GM12878 (cell line): ENCODE measurements around the gene PNMA1. TPM values are rescaled to one million over a fixed set of nuclear protein-coding genes. Genes with fewer than 3 reads are reported as not detected.

ENCODE experiments used
- ATAC-seq: fragments of 200-7000 bp; cut with Tn5 transposase; 3 replicates; pipeline ENCODE4 v1.9.1; 2020; ENCODE audit warnings: mild to moderate bottlenecking, moderate library complexity
- BruUV-seq: library from RNA; stranded (reverse); fragments of 400-500 nt; replicated peaks from 2 replicates; lab custom pipeline; 2021; lab: Mats Ljungman, UMichigan
- CTCF ChIA-PET: fragments of 300-600 bp; sonication (Branson Sonifier 250); formaldehyde crosslinking; extraction: SDS; loops from one replicate; lab custom pipeline; 2021; ENCODE audit warnings: inconsistent platforms; lab: Yijun Ruan, JAX
- POLR2A ChIA-PET: fragments of 350-600 bp; formaldehyde crosslinking; extraction: SDS; loops from one replicate; lab custom pipeline; 2021; ENCODE audit warnings: inconsistent platforms; lab: Charles Lee
- RAD21 ChIA-PET: fragments of 300-600 bp; sonication (Branson Sonifier 250); formaldehyde crosslinking; loops from one replicate; lab custom pipeline; 2023; ENCODE audit warnings: antibody characterized with exemption; ENCODE audit not compliant: unreplicated experiment; lab: Charles Lee
- SMC1A ChIA-PET: fragments of 300-600 bp; sonication (Branson Sonifier 250); formaldehyde crosslinking; loops from one replicate; lab custom pipeline; 2023; ENCODE audit not compliant: unreplicated experiment, uncharacterized antibody; lab: Charles Lee
- DNase-seq: peaks from one replicate; pipeline ENCODE4 v3.0.0-alpha.2; 2011; ENCODE audit warnings: low read depth, low spot score
- FAIRE-seq: peaks from 3 replicates; lab custom pipeline; 2011; peaks lifted over from hg19 to GRCh38; lab: Jason Lieb, UNC
- H2AFZ ChIP-seq: 2 replicates; pipeline ENCODE4 v1.6.0; 2011; ENCODE audit warnings: low read depth, low read length, control low read depth; ENCODE audit not compliant: control insufficient read depth
- H3K27ac ChIP-seq: 2 replicates; pipeline ENCODE4 v1.5.1; 2011; ENCODE audit warnings: control low read depth; ENCODE audit not compliant: control insufficient read depth, insufficient read depth
- H3K27me3 ChIP-seq, 2 experiments: replicated peaks in 1 of 2; 2 replicates each; pipeline versions ENCODE4 v1.6.0 to v1.6.1; 2011; ENCODE audit warnings: low read length in 1 of 2; ENCODE audit not compliant: control insufficient read depth in 2 of 2, insufficient read depth in 2 of 2
- H3K36me3 ChIP-seq, 2 experiments: 2 replicates each; pipeline ENCODE4 v1.5.1; 2011; ENCODE audit warnings: low read length in 1 of 2; ENCODE audit not compliant: control insufficient read depth in 2 of 2, insufficient read depth in 2 of 2
- H3K4me1 ChIP-seq: 2 replicates; pipeline ENCODE4 v1.6.1; 2011; ENCODE audit warnings: mild to moderate bottlenecking, low read length, moderate library complexity, mixed read lengths; ENCODE audit not compliant: control insufficient read depth, insufficient read depth
- H3K4me2 ChIP-seq: 2 replicates; pipeline ENCODE4 v1.6.0; 2011; ENCODE audit warnings: control low read depth; ENCODE audit not compliant: control insufficient read depth, insufficient read depth
- H3K4me3 ChIP-seq: fragments of 200-600 bp; sonication (generic); 2 replicates; pipeline ENCODE4 v1.5.1; 2016
- H3K79me2 ChIP-seq: 2 replicates; pipeline ENCODE4 v1.6.0; 2011; ENCODE audit warnings: low read length; ENCODE audit not compliant: control insufficient read depth, insufficient read depth
- H3K9ac ChIP-seq: 2 replicates; pipeline ENCODE4 v1.8.0; 2011; ENCODE audit warnings: low read length, control low read depth, mixed read lengths; ENCODE audit not compliant: control insufficient read depth, insufficient read depth
- H3K9me3 ChIP-seq: replicated peaks from 3 replicates; pipeline ENCODE4 v1.5.1; 2011; ENCODE audit warnings: mild to moderate bottlenecking, low read length; ENCODE audit not compliant: control insufficient read depth, insufficient read depth
- H4K20me1 ChIP-seq: 2 replicates; pipeline ENCODE4 v1.6.0; 2011; ENCODE audit not compliant: control insufficient read depth, insufficient read depth
- ATF7 ChIP-seq: fragments of 450-650 bp; IDR thresholded peaks from 2 replicates; pipeline ENCODE4 v1.6.1; 2016; ENCODE audit warnings: low read depth, mild to moderate bottlenecking
- E2F8 ChIP-seq: fragments of 450-650 bp; IDR thresholded peaks from 2 replicates; pipeline ENCODE4 v1.6.1; 2018; ENCODE audit warnings: mild to moderate bottlenecking, low read depth, moderate library complexity; ENCODE audit not compliant: partially characterized antibody
- EP300 ChIP-seq, 2 experiments: fragments of 150-350 bp in 1 of 2; IDR thresholded peaks; 2 replicates each; pipeline ENCODE4 v1.6.1; 2011 to 2012; ENCODE audit warnings: low read depth in 2 of 2, low read length in 2 of 2, borderline replicate concordance in 1 of 2, improper control_type of control experiment in 1 of 2, inconsistent platforms in 1 of 2; ENCODE audit not compliant: control insufficient read depth in 1 of 2
- IKZF2 ChIP-seq, 2 experiments: fragments of 450-650 bp; IDR thresholded peaks; 2 replicates each; pipeline ENCODE4 v1.6.1; 2017; ENCODE audit warnings: mild to moderate bottlenecking in 2 of 2, moderate library complexity in 2 of 2
- IRF3 ChIP-seq: fragments of 450-650 bp; IDR thresholded peaks from 2 replicates; pipeline ENCODE4 v1.6.1; 2014; ENCODE audit warnings: mild to moderate bottlenecking
- MYC ChIP-seq: IDR thresholded peaks from 2 replicates; pipeline ENCODE4 v1.6.1; 2011; ENCODE audit warnings: mild to moderate bottlenecking, low read length, moderate library complexity, inconsistent platforms; ENCODE audit not compliant: insufficient read depth, insufficient replicate concordance, insufficient read length, severe bottlenecking
- NFIC ChIP-seq: IDR thresholded peaks from 2 replicates; pipeline ENCODE4 v1.6.1; 2012; ENCODE audit warnings: low read depth, mild to moderate bottlenecking, inconsistent platforms, low read length, moderate library complexity
- NR2C1 ChIP-seq: fragments of 450-650 bp; IDR thresholded peaks from 2 replicates; pipeline ENCODE4 v1.6.1; 2017; ENCODE audit warnings: antibody characterized with exemption, mild to moderate bottlenecking, moderate library complexity
- RCOR1 ChIP-seq: conservative IDR thresholded peaks from 2 replicates; pipeline ENCODE4 v1.6.1; 2012; ENCODE audit warnings: low read depth, low read length, improper control_type of control experiment
- RELA ChIP-seq: fragments of 450-650 bp; IDR thresholded peaks from 2 replicates; pipeline ENCODE4 v1.8.0; 2014; ENCODE audit warnings: borderline replicate concordance; ENCODE audit not compliant: partially characterized antibody
- TAF1 ChIP-seq: IDR thresholded peaks from 2 replicates; pipeline ENCODE4 v1.6.1; 2011; ENCODE audit warnings: mild to moderate bottlenecking, low read depth, low read length, borderline replicate concordance
- TBL1XR1 ChIP-seq: IDR thresholded peaks from 2 replicates; pipeline ENCODE4 v1.6.1; 2012; ENCODE audit warnings: low read depth, low read length, improper control_type of control experiment
- ZSCAN29 ChIP-seq: fragments of 450-650 bp; IDR thresholded peaks from 2 replicates; pipeline ENCODE4 v1.6.1; 2017; ENCODE audit warnings: mild to moderate bottlenecking, moderate library complexity
- WGBS: methylation state at CpG from one replicate; pipeline ENCODE4 v1.1.6; 2016; ENCODE audit warnings: low lambda C conversion rate; ENCODE audit not compliant: insufficient replicate concordance, insufficient coverage; ENCODE audit errors: missing lambda C conversion rate; 5-methylcytosine and 5-hydroxymethylcytosine counted together
- in situ Hi-C: fragments of 300-500 bp; cut with MboI; formaldehyde crosslinking; loops from 9 replicates; pipeline ENCODE4 v1.14.3; 2018; ENCODE audit warnings: mixed read lengths
- intact Hi-C: fragments of 100-400 bp; cut with micrococcal nuclease; formaldehyde crosslinking; loops from one replicate; pipeline ENCODE4 v1.14.2; 2022; ENCODE audit not compliant: unreplicated experiment
- polyA plus RNA-seq, 11 experiments: library from polyadenylated mRNA; depleted of rRNA in 4 of 11; unstranded in 6 of 11; stranded (reverse) in 5 of 11; fragments of >200 nt; fragmentation: Nextera tagmentation in 4 of 11; fragmentation: Illumina TruSeq in 1 of 11; extraction: Ambion mirVana in 4 of 11; extraction: Trizol in 1 of 11; gene quantifications; 1 replicate in 1 of 11; 2 replicates in 10 of 11; pipeline versions ENCODE4 v1.2.1 to v1.2.3, GENCODE V29; 2011 to 2016; ENCODE audit warnings: inconsistent platforms in 2 of 11, missing spikeins in 2 of 11, low read depth in 1 of 11
- total RNA-seq, 4 experiments: library from RNA; depleted of rRNA in 3 of 4; stranded (reverse); fragments of >200 nt in 3 of 4; fragmentation: Illumina TruSeq in 1 of 4; extraction: Trizol in 1 of 4; gene quantifications; 2 replicates each; pipeline versions ENCODE4 v1.2.1 to v1.2.3, GENCODE V29; 2013 to 2021
- TF ChIP-seq, protein P1 (sequence below): fragments of 150-350 bp; IDR thresholded peaks from 2 replicates; pipeline ENCODE4 v1.6.1; 2016; ENCODE audit warnings: low read depth, low read length
- TF ChIP-seq, protein P2 (sequence below): IDR thresholded peaks from 2 replicates; pipeline ENCODE4 v1.6.1; 2012; ENCODE audit warnings: low read depth, low read length, improper control_type of control experiment

PNMA1 gene
- total and polyA plus RNA-seq, 10 of the 15 experiments (the other 5 are each of a cell fraction or from before 2014, with no cell fraction given) = 1.8 to 39.3 (median 11.1) TPM

DNA sequence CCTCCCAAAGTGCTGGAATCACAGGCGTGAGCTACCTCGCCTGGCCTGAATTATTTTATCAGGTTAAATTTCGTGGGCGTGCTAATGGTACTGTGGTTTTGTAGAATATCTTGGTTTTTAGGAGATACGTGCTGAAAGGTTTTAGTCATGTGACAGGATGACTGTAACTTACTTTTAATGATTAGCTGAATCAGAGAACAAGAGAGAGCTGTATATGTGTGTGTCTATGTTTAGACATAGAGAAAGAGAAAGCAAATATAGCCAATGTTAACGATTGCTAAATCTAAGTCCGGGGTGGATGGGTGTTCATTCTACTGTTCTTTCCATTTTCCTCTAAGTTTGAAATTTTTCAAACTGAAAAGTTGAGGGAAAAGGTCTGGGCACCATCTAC, 9.2 kb upstream of the PNMA1 start:
- FAIRE-seq = no peak
- in situ Hi-C loops = no loop called here
- TF ChIP-seq RELA = no peak
- no peak for TF ChIP-seq E2F8
- no peak for TF ChIP-seq ZSCAN29
- TF ChIP-seq, protein P1, sequence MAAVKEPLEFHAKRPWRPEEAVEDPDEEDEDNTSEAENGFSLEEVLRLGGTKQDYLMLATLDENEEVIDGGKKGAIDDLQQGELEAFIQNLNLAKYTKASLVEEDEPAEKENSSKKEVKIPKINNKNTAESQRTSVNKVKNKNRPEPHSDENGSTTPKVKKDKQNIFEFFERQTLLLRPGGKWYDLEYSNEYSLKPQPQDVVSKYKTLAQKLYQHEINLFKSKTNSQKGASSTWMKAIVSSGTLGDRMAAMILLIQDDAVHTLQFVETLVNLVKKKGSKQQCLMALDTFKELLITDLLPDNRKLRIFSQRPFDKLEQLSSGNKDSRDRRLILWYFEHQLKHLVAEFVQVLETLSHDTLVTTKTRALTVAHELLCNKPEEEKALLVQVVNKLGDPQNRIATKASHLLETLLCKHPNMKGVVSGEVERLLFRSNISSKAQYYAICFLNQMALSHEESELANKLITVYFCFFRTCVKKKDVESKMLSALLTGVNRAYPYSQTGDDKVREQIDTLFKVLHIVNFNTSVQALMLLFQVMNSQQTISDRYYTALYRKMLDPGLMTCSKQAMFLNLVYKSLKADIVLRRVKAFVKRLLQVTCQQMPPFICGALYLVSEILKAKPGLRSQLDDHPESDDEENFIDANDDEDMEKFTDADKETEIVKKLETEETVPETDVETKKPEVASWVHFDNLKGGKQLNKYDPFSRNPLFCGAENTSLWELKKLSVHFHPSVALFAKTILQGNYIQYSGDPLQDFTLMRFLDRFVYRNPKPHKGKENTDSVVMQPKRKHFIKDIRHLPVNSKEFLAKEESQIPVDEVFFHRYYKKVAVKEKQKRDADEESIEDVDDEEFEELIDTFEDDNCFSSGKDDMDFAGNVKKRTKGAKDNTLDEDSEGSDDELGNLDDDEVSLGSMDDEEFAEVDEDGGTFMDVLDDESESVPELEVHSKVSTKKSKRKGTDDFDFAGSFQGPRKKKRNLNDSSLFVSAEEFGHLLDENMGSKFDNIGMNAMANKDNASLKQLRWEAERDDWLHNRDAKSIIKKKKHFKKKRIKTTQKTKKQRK = no peak
- no peak for TF ChIP-seq ATF7
- TF ChIP-seq IKZF2 (IDR thresholded peaks at IDR 0.05) = no peak
- no peak for TF ChIP-seq NFIC
- no peak for TF ChIP-seq TBL1XR1
- TF ChIP-seq EP300 (IDR thresholded peaks at IDR 0.05; ENCODE audit: borderline replicate concordance in 1 of 2, control insufficient read depth in 1 of 2, low read depth in 2 of 2, low read length in 2 of 2) = no peak
- TF ChIP-seq MYC = no peak
- TF ChIP-seq, protein P2, sequence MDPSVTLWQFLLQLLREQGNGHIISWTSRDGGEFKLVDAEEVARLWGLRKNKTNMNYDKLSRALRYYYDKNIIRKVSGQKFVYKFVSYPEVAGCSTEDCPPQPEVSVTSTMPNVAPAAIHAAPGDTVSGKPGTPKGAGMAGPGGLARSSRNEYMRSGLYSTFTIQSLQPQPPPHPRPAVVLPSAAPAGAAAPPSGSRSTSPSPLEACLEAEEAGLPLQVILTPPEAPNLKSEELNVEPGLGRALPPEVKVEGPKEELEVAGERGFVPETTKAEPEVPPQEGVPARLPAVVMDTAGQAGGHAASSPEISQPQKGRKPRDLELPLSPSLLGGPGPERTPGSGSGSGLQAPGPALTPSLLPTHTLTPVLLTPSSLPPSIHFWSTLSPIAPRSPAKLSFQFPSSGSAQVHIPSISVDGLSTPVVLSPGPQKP = no peak
- TF ChIP-seq IRF3 = no peak
- TF ChIP-seq RCOR1 = no peak
- no peak for TF ChIP-seq TAF1
- no peak for TF ChIP-seq NR2C1
- Histone ChIP-seq H3K27ac (no peak overlapping the region), H3K4me3 (no peak overlapping the region), H3K27me3 (no peaks in the 10 kb centered on the region), H3K9me3 (no peaks in the 10 kb centered on the region), H3K36me3 (peaks cover 66 to 82% of the 10 kb centered on the region in 2 experiments), H3K79me2 (peaks cover 1% of the 10 kb centered on the region), H3K4me2 (no peak overlapping the region), H3K9ac (no peak overlapping the region), H4K20me1 (peaks cover 2% of the 10 kb centered on the region), H2AFZ (no peak overlapping the region), H3K4me1 (no peaks in the 10 kb centered on the region)
- intact Hi-C loops = no loop called here
- SMC1A ChIA-PET = interaction anchor here (0.6 to 1.8 kb wide), 9 partner anchors 9 to 404 kb away, joined by 3 to 8 read pairs (median 3); no protein-coding TSS in a partner anchor
- BruUV-seq = no TSS peak
- CTCF ChIA-PET = interaction anchor here (0.6 to 1.9 kb wide), 4 partner anchors 10 to 102 kb away, joined by 3 to 8 read pairs (median 4); no protein-coding TSS in a partner anchor
- DNase-seq = no peak
- POLR2A ChIA-PET = no interaction called here
- RAD21 ChIA-PET = interaction anchor here (0.7 to 2.0 kb wide), 4 partner anchors 9 to 104 kb away, joined by 3 to 4 read pairs (median 3); no protein-coding TSS in a partner anchor
- ATAC-seq = no peak
- 72% methylated on average over 7 of the region's 7 CpGs for WGBS
